Lung microvascular endothelial cell (primary cell): ENCODE results near the gene CPNE1. TPM values are rescaled to one million over a fixed set of nuclear protein-coding genes. Genes with fewer than 3 reads are reported as not detected.

Experiments
- DNase-seq, 2 donors: peaks; one replicate each; pipeline versions ENCODE4 v3.0.0 to v3.0.0-alpha.2; 2010; ENCODE audit warnings: low read depth in 2 of 2
- total RNA-seq: library from RNA; depleted of rRNA; stranded (reverse); fragments of >200 nt; gene quantifications from 2 replicates; pipeline ENCODE4 v1.2.1, GENCODE V29; 2014

Gene CPNE1
- total RNA-seq, 1 donor from 2014 or later: 118 TPM

DNA sequence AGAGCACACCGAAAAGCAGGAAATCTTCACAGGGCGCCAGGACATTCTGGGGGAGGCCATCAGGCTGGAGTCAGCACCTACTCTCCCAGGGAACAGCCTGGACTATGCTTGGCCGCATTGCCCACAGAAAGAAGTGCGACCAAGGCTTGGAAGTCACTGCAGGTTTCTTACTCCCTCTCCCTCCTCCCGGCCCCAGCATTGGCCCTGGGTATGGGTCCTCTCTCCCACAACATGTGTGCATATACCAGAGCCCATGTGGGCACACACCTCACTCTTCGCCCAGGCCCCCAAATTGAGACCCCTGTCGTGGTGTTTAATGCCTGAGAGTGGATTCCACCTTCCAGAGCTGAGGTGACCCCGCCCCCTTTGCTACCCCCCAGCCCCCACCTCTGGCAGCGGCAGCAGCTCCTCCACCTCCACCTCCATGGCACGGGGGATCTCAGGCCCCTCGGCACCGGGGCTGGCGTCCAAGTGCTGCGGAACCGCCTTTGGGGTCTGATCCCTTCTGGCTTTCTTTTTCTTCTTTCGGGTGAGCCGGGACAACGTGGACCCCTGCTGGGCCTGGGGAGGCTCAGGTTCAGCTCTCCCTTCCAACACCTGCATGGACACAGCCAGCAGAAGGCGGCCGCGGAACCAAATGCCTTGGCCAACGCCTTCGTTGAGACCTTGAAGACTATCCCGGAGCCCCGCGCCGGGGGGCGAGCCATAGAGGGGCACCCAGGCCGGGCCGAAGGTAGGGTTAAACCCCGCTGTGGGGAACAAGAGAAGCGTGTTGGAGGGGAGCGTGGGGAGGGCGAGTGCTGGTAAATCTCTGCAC lies 64.3 kb downstream of the CPNE1 start:
- no peak for DNase-seq

DNA sequence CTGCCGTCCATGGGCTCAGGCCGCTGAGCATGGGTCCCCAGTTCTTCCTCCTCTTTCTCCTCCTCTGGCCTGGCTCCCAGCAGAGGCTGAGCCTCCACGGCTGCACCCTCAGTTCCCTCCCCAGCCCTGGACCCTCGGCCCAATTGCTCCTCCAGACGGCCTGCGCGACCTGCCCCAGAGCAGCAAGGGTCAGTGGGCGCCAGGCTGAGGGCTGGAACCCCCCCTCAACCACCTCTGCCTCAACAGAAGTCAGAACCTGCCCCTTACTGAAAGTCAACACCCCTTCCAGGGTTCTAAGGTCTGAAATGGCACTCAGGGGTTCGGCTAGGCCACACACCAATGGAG lies 65.0 kb downstream of the CPNE1 start:
- DNase-seq: no peak

DNA sequence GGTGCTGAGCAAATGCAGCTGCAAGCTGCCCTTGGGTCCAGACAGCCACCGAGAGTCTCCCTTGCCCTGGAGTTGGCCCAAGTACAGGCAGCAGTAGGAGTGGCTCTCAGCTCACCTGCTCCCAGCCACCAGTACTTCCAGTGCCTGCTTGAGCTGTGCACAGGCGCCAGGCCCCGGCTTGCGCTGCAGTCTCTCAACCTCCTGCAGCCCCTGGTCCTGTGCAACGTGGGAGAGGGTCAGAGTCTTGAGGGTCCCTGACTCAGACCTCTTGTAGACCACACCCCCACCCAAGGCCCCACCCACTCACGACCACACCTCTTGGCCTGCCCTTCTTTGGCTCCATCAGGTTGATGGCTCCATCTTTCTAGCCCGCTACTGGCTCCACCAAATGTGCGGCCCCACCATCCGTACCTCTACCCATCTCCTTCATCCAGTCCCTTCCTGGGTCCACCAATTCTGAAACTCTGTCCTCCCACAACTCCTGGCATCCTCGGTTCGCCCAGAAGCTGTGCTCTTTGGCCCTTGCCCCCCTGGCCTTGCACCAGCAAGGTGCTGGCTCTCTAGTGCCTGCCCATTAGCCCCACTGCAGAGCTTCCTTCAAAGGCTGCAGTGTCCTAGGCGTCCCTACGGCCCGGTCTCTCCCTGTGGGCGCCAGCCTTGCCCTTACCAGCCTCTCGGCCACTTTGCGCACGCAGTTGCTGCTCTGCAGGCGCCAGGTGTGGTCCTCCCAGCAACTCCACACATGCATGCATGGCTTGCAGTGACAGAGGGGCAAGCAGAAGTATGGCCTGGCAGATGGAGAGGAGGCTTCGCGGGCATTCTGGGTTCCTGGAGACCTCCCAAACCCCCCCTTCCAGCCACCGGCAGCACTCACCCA lies 65.6 kb downstream of the CPNE1 start:
- DNase-seq: no peak

DNA sequence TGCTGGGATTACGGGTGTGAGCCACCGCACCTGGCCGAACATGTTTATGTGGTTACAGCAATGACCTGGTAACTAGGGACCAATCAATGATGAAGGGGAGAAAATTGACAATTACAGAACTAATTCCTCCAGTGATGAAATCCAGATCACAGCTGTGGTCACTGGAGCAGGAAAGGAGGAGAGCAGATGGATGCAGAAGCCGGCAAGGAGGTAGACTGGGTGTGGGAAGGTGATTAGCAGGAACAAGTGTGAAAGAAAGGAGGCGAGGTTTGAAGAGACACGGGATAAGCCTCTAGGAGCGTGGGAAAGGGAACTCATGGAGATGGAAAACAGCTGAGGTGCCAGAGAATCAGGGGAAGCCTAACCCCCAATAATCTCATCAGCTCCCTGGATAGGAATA lies 66.2 kb downstream of the CPNE1 start:
- no peak for DNase-seq

DNA sequence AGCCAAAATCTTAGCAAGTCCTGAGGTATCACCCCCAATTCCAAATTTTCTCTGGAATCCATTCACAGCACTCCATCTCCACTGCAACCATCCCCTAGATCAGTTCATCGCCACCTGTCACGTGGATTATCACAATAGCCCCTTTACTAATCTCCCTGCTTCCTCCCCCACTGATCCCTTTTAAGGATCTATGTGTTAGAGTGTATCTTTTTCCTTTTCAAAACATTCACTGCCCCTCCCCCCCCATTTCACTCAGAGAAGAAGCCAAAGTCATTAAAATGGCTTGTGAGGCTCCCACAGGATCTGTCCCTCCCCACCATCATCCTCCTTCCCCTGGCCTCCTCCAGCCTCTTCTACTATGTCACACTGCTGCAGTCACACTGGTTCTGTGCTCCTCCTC lies 67.5 kb downstream of the CPNE1 start:
- no peak for DNase-seq

DNA sequence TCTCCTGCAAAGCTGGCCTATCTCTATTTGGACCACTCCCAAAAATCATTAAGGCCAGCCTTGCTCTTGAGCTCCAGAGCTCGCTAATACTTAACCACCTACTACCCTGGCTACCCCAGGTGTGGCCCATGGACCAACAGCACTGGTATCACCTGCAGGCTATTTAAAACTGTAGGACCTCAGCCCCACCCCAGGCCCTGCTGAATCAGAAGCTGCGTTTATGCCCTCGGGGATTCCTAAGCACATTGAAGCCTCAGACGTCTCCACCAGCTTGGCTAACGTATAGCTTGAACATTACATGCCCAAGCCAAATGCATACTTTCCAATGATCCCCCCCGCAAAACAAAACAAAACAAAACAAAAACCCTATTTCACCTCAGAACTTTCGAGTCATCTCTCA lies 68.8 kb downstream of the CPNE1 start:
- DNase-seq: no peak

DNA sequence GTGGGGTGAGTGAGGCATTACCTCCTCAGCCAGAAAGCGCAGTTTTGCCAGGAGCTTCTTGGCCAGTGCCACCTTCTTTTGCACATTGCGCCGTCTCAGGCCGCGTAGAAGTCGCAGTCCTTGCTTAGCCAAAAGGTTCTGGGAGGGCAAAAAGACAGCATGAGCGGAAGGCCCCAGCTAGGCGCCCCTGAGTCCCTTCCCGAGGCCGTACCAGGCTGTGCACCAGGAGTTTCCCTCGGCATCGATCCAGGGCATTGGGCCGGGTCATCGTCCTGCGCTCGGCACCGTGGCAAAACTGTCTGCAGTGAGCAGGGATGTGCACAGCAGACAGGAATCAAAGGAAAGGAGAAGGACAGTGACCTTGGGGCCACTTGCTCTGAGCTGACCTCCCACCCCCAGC lies 69.2 kb downstream of the CPNE1 start:
- no peak for DNase-seq

DNA sequence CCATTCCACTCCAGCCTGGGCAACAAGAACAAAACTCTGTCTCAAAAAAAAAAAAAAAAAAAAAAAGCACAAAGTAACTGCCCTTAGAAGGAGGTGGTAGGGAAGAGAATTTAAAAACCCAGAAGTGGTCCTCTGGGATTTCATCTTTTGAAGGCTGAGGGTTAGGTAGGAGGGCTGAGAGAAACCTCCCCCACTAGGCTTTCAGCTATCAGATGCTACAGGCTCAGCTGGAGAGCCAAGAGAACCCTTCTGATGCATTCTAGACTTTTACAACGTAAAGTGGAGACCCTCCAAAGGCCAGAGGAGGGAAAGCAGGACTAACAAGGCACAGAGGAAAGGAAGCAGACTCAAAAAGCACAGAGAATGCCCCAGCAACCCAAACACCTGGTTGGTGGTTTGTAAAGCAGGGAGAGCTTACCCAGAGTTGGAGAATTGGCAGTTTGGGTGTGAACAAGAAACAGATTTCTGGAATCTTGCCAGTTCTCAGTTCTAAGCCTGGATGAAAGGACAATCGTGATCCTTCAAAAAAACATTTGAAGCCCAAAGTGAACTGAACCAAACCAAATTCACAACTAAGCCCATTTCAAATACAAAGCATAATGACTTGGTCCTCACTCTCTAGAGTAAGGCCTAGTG lies 72.2 kb downstream of the CPNE1 start:
- DNase-seq: no peak

DNA sequence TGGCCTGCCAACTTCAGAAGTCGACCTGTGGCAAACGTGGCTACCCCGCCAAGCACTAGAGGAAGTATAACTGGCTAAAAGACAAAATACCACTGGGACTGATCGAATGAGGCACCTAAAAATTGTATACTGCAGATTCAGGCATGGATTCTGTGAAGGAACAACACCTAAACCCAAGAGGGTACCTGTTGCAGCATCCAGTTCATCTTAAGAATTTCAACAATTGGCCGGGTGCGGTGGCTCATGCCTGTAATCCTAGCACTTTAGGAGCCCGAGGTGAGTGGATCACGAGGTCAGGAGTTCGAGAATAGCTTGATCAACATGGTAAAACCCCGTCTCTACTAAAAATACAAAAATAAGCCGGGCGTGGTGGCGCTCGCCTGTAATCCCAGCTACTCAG lies 76.3 kb downstream of the CPNE1 start:
- DNase-seq: no peak

DNA sequence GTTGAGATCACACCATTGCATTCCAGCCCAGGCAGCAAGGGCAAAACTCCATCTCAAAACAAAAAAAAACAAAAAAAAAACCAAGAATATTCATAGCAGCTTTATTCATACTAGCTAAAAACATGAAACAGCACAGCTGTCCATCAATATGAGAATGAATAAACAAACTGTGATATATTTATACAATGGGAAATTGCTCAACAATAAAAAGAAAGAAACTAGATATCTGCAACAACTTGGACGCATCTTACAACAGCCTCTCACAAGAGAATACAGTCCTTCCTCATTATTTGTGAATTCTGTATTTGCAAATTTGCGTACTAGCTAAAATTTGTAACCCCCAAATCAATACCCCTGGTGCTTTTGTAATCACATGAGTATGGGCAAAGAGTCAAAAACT lies 77.3 kb downstream of the CPNE1 start:
- DNase-seq: no peak

DNA sequence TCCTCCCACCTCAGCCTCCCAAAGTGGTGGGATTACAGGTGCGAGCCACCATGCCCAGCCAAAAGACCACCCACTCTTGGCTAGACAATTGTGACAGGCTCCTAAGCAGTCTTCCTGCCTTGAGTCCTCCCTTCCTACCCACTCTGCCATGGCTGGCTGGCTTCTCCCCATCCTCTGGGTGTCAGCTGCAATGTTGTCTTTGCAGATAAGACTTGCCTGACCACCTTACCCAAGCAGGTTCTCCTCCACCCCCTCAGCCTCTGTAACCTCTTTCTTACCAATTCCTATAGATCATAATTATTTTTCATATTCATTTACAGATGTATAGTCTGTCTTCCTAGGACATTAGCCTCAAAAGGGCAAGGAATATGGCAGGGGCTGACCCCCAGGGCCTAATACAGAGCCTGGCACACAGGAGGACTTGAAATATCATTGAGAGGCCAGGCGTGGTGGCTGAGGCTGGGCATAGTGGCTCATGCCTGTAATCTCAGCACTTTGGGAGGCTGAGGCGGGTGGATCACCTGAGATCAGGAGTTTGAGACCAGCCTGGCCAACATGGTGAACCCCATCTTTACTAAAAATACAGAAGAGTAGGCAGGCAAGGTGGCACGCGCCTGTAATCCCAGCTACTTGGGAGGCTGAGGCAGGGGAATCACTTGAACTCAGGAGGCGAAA lies 77.8 kb downstream of the CPNE1 start:
- no peak for DNase-seq

DNA sequence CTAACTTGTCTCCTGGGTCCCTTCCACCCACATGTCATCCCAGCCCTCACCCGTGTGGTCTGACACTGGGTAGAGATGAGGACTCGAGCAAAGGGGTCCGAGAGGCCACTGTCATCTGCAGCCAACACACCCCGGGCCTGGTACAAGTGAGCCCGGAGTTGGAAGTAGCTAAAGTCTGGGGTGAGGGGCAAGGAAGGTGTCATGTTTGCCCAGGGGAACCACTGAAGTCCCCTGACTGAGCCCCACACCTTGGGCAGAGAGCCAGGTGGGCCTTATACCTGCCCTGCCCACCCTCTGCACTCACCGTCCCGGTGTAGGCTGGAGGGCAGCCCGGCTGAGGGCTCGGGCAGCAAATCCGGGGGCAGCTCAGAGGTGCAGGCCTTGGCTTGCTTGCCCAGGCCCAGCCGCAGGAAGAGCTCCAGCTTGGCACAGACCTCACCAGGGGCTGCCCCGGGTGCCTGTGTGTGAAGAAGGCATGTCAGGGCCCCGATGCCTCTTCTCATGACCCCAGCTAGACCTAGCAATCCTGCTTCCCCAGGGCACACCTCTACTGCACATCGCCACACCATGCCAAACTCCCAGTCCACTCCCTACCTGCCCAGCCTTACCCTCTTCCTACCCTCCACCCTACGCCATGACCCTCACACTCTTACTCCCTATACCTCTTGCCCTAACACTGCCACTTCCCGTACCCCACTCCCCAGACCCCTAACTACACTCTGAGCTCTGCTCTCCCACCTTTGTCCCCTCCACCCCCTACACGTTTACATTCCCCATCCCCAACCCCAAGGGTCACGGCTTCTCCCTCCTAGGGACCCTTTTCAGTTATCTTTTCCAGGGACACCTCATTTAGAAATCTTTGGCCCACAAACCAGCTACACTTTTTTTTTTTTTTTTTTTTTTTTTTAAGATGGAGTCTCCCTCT lies 80.8 kb downstream of the CPNE1 start:
- DNase-seq: no peak

DNA sequence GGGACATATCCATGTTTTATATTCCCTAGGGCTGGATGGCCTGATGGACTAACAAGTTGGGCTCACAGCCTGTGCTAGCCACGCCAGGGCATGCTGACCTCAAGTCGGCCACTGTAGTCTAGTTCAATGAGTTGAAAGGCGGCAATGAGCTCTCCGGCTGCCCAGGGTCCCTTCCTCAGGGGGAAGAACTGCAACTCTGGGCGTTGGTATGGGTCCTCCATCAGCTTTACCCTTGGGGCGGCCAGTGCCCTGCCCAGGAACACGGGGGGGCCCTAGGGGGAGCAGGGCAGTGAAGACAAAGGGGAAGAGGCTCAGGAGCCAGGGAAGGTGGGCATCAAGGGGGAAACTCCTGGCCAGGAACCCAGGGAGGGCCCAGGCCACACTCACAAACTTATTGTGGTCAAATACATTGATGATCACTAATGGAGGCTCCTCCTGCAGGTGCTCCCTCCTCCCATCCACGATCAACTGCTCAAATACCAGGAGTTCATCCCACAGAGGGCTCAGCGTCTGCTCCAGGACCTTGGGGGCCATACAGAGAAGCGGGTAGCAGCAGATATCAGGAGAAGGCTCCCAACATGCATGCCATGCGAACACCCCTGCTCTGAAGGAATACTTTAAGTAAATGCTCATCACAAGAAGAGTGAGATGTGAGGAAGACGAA lies 81.8 kb downstream of the CPNE1 start:
- DNase-seq: no peak

DNA sequence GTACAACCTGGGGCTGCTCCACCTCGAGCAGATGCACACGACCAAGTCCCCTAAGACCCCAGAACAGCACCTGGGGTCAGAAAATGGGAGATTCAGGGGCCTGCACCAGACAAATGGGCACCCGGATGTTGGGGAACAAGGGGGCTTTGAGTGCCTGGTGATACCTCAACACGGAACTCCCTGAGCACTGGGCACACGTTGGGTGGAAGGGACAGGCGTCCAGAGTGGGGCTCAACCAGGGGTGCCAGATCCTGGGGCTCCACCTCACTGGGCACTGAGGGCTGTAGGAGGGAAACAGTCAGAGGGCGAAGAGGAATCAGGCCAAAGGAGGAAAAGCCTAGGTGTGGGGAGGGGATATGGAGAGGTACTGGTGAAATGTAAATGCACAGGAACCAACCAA lies 82.6 kb downstream of the CPNE1 start:
- no peak for DNase-seq

DNA sequence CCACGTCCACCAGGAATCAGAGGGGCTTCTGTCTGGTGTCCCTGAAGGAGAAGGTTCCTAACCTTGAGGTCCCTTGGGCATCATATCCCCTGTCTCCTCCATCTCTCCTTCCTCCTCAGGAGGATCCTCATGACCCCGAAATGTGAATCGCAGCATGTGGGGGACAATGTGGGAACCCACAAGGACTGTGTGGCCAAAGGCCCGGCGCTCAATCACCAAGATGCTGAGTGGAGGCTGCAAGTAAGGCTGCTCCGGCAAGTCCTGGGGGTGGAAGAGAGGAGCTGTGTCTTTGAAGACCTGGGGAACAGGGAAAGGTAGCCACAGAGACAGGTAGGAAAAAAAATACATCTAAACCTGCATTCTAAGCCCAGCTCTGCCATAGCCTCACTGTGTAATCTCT lies 85.5 kb downstream of the CPNE1 start:
- no peak for DNase-seq

DNA sequence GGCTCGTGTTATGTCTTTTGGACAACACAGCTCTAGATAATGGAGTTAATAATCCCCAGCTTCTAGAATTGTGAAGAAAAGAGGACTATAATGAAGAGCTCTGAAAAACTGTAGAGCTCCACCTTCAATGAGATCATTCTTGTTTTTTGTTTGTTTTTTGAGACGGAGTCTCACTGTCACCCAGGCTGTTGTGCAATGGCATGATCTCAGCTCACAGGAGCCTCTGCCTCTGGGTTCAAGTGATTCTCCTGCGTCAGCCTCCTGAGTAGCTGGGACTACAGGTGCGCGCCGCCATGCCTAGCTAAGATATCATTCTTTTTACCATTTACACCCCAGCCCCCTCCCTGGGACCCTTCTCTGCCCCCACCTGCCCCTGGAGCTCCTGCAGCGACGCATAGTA lies 86.2 kb downstream of the CPNE1 start:
- no peak for DNase-seq

DNA sequence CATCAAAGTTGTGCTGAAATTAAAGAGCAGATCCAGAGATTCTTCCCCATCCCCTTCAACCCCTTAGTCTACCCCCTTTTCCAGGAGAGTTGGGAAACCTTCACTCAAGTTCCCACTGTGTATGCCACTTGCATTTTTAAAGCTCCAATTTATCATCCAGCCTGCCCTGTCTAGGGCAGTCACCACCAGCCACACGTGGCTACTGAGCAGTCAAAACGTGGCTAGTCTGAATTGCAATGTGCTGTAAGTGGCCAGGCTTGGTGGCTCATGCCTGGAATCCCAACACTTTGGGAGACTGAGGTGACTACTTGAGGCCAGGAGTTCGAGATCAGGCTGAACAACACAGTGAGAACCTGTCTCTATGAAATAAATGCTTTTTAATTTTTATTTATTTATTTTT lies 87.9 kb downstream of the CPNE1 start:
- no peak for DNase-seq
